ENCODE results near the gene MRPL18. TPM values are rescaled to one million over a fixed set of nuclear protein-coding genes. Genes with fewer than 3 reads are reported as not detected.

The MRPL18 gene
- polyA plus RNA-seq, 3 donors, result 28.5 to 88.2 (median 74.1) TPM

- no peak for TF ChIP-seq CTCF (IDR thresholded peaks at IDR 0.05)
- Mint-ChIP-seq H3K27ac (no peak overlapping the region), H3K27me3 (ENCODE audit: low read depth in 3 of 3) (peaks cover 0 to 9% (median 3%) of the 10 kb centered on the region in 3 donors), H3K4me1 (peaks cover 31% of the 10 kb centered on the region), H3K9me3 (peaks cover 0 to 7% (median 2%) of the 10 kb centered on the region in 7 donors), H3K36me3 (no peaks in the 10 kb centered on the region), H3K4me3 (no peak overlapping the region)
- H3K9me3 ChIP-seq (replicated peaks in 1 of 2; ENCODE audit: control insufficient read depth in 1 of 2, insufficient read depth in 1 of 2, low read length in 2 of 2), result no peaks in the 10 kb centered on the region
- H3K27me3 ChIP-seq (ENCODE audit: control insufficient read depth in 2 of 2, insufficient read depth in 2 of 2, low read length in 2 of 2), result no peaks in the 10 kb centered on the region
- WGBS (ENCODE audit: insufficient coverage), result 93% methylated on average over 3 of the region's 13 CpGs
- peaks cover 33 to 34% of the 10 kb centered on the region in 2 donors for H3K4me1 ChIP-seq (ENCODE audit: control insufficient read depth in 1 of 2, insufficient read depth in 2 of 2, low read length in 2 of 2)
- H2AFZ ChIP-seq (ENCODE audit: insufficient read depth, low read depth, low read length, poor library complexity, severe bottlenecking), result no peak overlapping the region
- intact Hi-C loops (cut with micrococcal nuclease), result no loop called here
- no peaks in the 10 kb centered on the region for H4K20me1 ChIP-seq (ENCODE audit: insufficient read depth, low read length)
- no peaks in the 10 kb centered on the region for H3K36me3 ChIP-seq (replicated peaks in 1 of 2; ENCODE audit: control insufficient read depth in 1 of 2, insufficient read depth in 2 of 2, low read length in 2 of 2)
- no peak overlapping the region for H3K4me2 ChIP-seq (replicated peaks; ENCODE audit: extremely low read depth, low read length, poor library complexity, severe bottlenecking)
- no peak overlapping the region for H3K27ac ChIP-seq (ENCODE audit: low read depth in 1 of 2, low read length in 2 of 2)
- H3K9ac ChIP-seq (ENCODE audit: insufficient read depth, low read length, poor library complexity, severe bottlenecking), result no peak overlapping the region
- no peak for DNase-seq
- no peaks in the 10 kb centered on the region for H3K79me2 ChIP-seq (ENCODE audit: insufficient read depth, low read length)
- no peak overlapping the region for H3K4me3 ChIP-seq (replicated peaks in 1 of 3; ENCODE audit: low read depth in 2 of 3, low read length in 3 of 3)
These were observed 35.7 kb downstream of the MRPL18 start for GRCh38 chr6:159826004-159826403.

GRCh38 chr6:159826968-159827647 lies 36.8 kb downstream of the MRPL18 start:
- H3K27me3 Mint-ChIP-seq (ENCODE audit: low read depth in 3 of 3), result peaks cover 1 to 9% (median 2%) of the 10 kb centered on the region in 3 donors
- Histone ChIP-seq H4K20me1 (ENCODE audit: insufficient read depth, low read length) (no peaks in the 10 kb centered on the region), H3K9me3 (replicated peaks in 1 of 2; ENCODE audit: control insufficient read depth in 1 of 2, insufficient read depth in 1 of 2, low read length in 2 of 2) (no peaks in the 10 kb centered on the region), H3K27ac (ENCODE audit: low read depth in 1 of 2, low read length in 2 of 2) (no peak overlapping the region), H3K4me1 (ENCODE audit: control insufficient read depth in 1 of 2, insufficient read depth in 2 of 2, low read length in 2 of 2) (peaks cover 28 to 32% of the 10 kb centered on the region in 2 donors), H3K9ac (ENCODE audit: insufficient read depth, low read length, poor library complexity, severe bottlenecking) (no peak overlapping the region), H3K4me3 (replicated peaks in 1 of 3; ENCODE audit: low read depth in 2 of 3, low read length in 3 of 3) (no peak overlapping the region), H3K27me3 (ENCODE audit: control insufficient read depth in 2 of 2, insufficient read depth in 2 of 2, low read length in 2 of 2) (no peaks in the 10 kb centered on the region), H3K36me3 (replicated peaks in 1 of 2; ENCODE audit: control insufficient read depth in 1 of 2, insufficient read depth in 2 of 2, low read length in 2 of 2) (no peaks in the 10 kb centered on the region), H3K79me2 (ENCODE audit: insufficient read depth, low read length) (no peaks in the 10 kb centered on the region), H2AFZ (ENCODE audit: insufficient read depth, low read depth, low read length, poor library complexity, severe bottlenecking) (no peak overlapping the region), H3K4me2 (replicated peaks; ENCODE audit: extremely low read depth, low read length, poor library complexity, severe bottlenecking) (no peak overlapping the region)
- 88% methylated on average over 11 of the region's 16 CpGs for WGBS (ENCODE audit: insufficient coverage)
- H3K27ac Mint-ChIP-seq, result no peak overlapping the region
- DNase-seq, result no peak
- H3K4me3 Mint-ChIP-seq, result no peak overlapping the region
- TF ChIP-seq CTCF (IDR thresholded peaks at IDR 0.05), result no peak
- H3K36me3 Mint-ChIP-seq, result no peaks in the 10 kb centered on the region
- peaks cover 27% of the 10 kb centered on the region for H3K4me1 Mint-ChIP-seq
- intact Hi-C loops (cut with micrococcal nuclease), result no loop called here
- peaks cover 0 to 7% (median 2%) of the 10 kb centered on the region in 7 donors for H3K9me3 Mint-ChIP-seq

Measured in CD14-positive monocyte (primary cell).